GM12878 (cell line): Measurements from ENCODE around the gene JAG2. TPM values are rescaled to one million over a fixed set of nuclear protein-coding genes. Genes with fewer than 3 reads are reported as not detected.

Source experiments
- ATAC-seq: fragments of 200-7000 bp; cut with Tn5 transposase; 3 replicates; pipeline ENCODE4 v1.9.1; 2020; ENCODE audit warnings: mild to moderate bottlenecking, moderate library complexity
- BruUV-seq: library from RNA; stranded (reverse); fragments of 400-500 nt; replicated peaks from 2 replicates; lab custom pipeline; 2021; lab: Mats Ljungman, UMichigan
- CTCF ChIA-PET: fragments of 300-600 bp; sonication (Branson Sonifier 250); formaldehyde crosslinking; extraction: SDS; loops from one replicate; lab custom pipeline; 2021; ENCODE audit warnings: inconsistent platforms; lab: Yijun Ruan, JAX
- POLR2A ChIA-PET: fragments of 350-600 bp; formaldehyde crosslinking; extraction: SDS; loops from one replicate; lab custom pipeline; 2021; ENCODE audit warnings: inconsistent platforms; lab: Charles Lee
- RAD21 ChIA-PET: fragments of 300-600 bp; sonication (Branson Sonifier 250); formaldehyde crosslinking; loops from one replicate; lab custom pipeline; 2023; ENCODE audit warnings: antibody characterized with exemption; ENCODE audit not compliant: unreplicated experiment; lab: Charles Lee
- SMC1A ChIA-PET: fragments of 300-600 bp; sonication (Branson Sonifier 250); formaldehyde crosslinking; loops from one replicate; lab custom pipeline; 2023; ENCODE audit not compliant: unreplicated experiment, uncharacterized antibody; lab: Charles Lee
- DNase-seq: peaks from one replicate; pipeline ENCODE4 v3.0.0-alpha.2; 2011; ENCODE audit warnings: low read depth, low spot score
- FAIRE-seq: peaks from 3 replicates; lab custom pipeline; 2011; peaks lifted over from hg19 to GRCh38; lab: Jason Lieb, UNC
- H2AFZ ChIP-seq: 2 replicates; pipeline ENCODE4 v1.6.0; 2011; ENCODE audit warnings: low read depth, low read length, control low read depth; ENCODE audit not compliant: control insufficient read depth
- H3K27ac ChIP-seq: 2 replicates; pipeline ENCODE4 v1.5.1; 2011; ENCODE audit warnings: control low read depth; ENCODE audit not compliant: control insufficient read depth, insufficient read depth
- H3K27me3 ChIP-seq, 2 experiments: replicated peaks in 1 of 2; 2 replicates each; pipeline versions ENCODE4 v1.6.0 to v1.6.1; 2011; ENCODE audit warnings: low read length in 1 of 2; ENCODE audit not compliant: control insufficient read depth in 2 of 2, insufficient read depth in 2 of 2
- H3K36me3 ChIP-seq, 2 experiments: 2 replicates each; pipeline ENCODE4 v1.5.1; 2011; ENCODE audit warnings: low read length in 1 of 2; ENCODE audit not compliant: control insufficient read depth in 2 of 2, insufficient read depth in 2 of 2
- H3K4me1 ChIP-seq: 2 replicates; pipeline ENCODE4 v1.6.1; 2011; ENCODE audit warnings: mild to moderate bottlenecking, low read length, moderate library complexity, mixed read lengths; ENCODE audit not compliant: control insufficient read depth, insufficient read depth
- H3K4me2 ChIP-seq: 2 replicates; pipeline ENCODE4 v1.6.0; 2011; ENCODE audit warnings: control low read depth; ENCODE audit not compliant: control insufficient read depth, insufficient read depth
- H3K4me3 ChIP-seq: fragments of 200-600 bp; sonication (generic); 2 replicates; pipeline ENCODE4 v1.5.1; 2016
- H3K79me2 ChIP-seq: 2 replicates; pipeline ENCODE4 v1.6.0; 2011; ENCODE audit warnings: low read length; ENCODE audit not compliant: control insufficient read depth, insufficient read depth
- H3K9ac ChIP-seq: 2 replicates; pipeline ENCODE4 v1.8.0; 2011; ENCODE audit warnings: low read length, control low read depth, mixed read lengths; ENCODE audit not compliant: control insufficient read depth, insufficient read depth
- H3K9me3 ChIP-seq: replicated peaks from 3 replicates; pipeline ENCODE4 v1.5.1; 2011; ENCODE audit warnings: mild to moderate bottlenecking, low read length; ENCODE audit not compliant: control insufficient read depth, insufficient read depth
- H4K20me1 ChIP-seq: 2 replicates; pipeline ENCODE4 v1.6.0; 2011; ENCODE audit not compliant: control insufficient read depth, insufficient read depth
- ASH2L ChIP-seq: fragments of 300-600, 200-600 bp; sonication (generic); IDR thresholded peaks from 2 replicates; pipeline ENCODE4 v1.6.1; 2017; ENCODE audit warnings: low read depth, mild to moderate bottlenecking, borderline replicate concordance
- ATF2 ChIP-seq: IDR thresholded peaks from 2 replicates; pipeline ENCODE4 v1.6.1; 2012; ENCODE audit warnings: low read length, inconsistent platforms
- BACH1 ChIP-seq: fragments of 450-650 bp; IDR thresholded peaks from 2 replicates; pipeline ENCODE4 v1.6.1; 2017; ENCODE audit warnings: mild to moderate bottlenecking, borderline replicate concordance
- CUX1 ChIP-seq: IDR thresholded peaks from 2 replicates; pipeline ENCODE4 v1.6.1; 2012; ENCODE audit warnings: improper control_type of control experiment, low read depth, low read length; ENCODE audit not compliant: insufficient replicate concordance
- EP300 ChIP-seq, 2 experiments: fragments of 150-350 bp in 1 of 2; IDR thresholded peaks; 2 replicates each; pipeline ENCODE4 v1.6.1; 2011 to 2012; ENCODE audit warnings: low read depth in 2 of 2, low read length in 2 of 2, borderline replicate concordance in 1 of 2, improper control_type of control experiment in 1 of 2, inconsistent platforms in 1 of 2; ENCODE audit not compliant: control insufficient read depth in 1 of 2
- JUND ChIP-seq: IDR thresholded peaks from 2 replicates; pipeline ENCODE4 v1.6.1; 2012; ENCODE audit warnings: low read depth, mild to moderate bottlenecking, low read length, improper control_type of control experiment, moderate library complexity
- SUZ12 ChIP-seq: fragments of 200-600 bp; sonication (generic); IDR thresholded peaks from one replicate; pipeline ENCODE4 v1.6.1; 2018; ENCODE audit warnings: antibody characterized with exemption, mild to moderate bottlenecking; ENCODE audit not compliant: unreplicated experiment
- WGBS: methylation state at CpG from one replicate; pipeline ENCODE4 v1.1.6; 2016; ENCODE audit warnings: low lambda C conversion rate; ENCODE audit not compliant: insufficient replicate concordance, insufficient coverage; ENCODE audit errors: missing lambda C conversion rate; 5-methylcytosine and 5-hydroxymethylcytosine counted together
- in situ Hi-C: fragments of 300-500 bp; cut with MboI; formaldehyde crosslinking; loops from 9 replicates; pipeline ENCODE4 v1.14.3; 2018; ENCODE audit warnings: mixed read lengths
- intact Hi-C: fragments of 100-400 bp; cut with micrococcal nuclease; formaldehyde crosslinking; loops from one replicate; pipeline ENCODE4 v1.14.2; 2022; ENCODE audit not compliant: unreplicated experiment
- polyA plus RNA-seq, 11 experiments: library from polyadenylated mRNA; depleted of rRNA in 4 of 11; unstranded in 6 of 11; stranded (reverse) in 5 of 11; fragments of >200 nt; fragmentation: Nextera tagmentation in 4 of 11; fragmentation: Illumina TruSeq in 1 of 11; extraction: Ambion mirVana in 4 of 11; extraction: Trizol in 1 of 11; gene quantifications; 1 replicate in 1 of 11; 2 replicates in 10 of 11; pipeline versions ENCODE4 v1.2.1 to v1.2.3, GENCODE V29; 2011 to 2016; ENCODE audit warnings: inconsistent platforms in 2 of 11, missing spikeins in 2 of 11, low read depth in 1 of 11
- total RNA-seq, 4 experiments: library from RNA; depleted of rRNA in 3 of 4; stranded (reverse); fragments of >200 nt in 3 of 4; fragmentation: Illumina TruSeq in 1 of 4; extraction: Trizol in 1 of 4; gene quantifications; 2 replicates each; pipeline versions ENCODE4 v1.2.1 to v1.2.3, GENCODE V29; 2013 to 2021

JAG2 gene
- total and polyA plus RNA-seq, 10 of the 15 experiments (the other 5 are each of a cell fraction or from before 2014, with no cell fraction given): 0.04 to 0.14 (median 0.06) TPM; not detected in 5

GRCh38 chr14:105167303-105168092, 1.1 kb downstream of the JAG2 start:
- TF ChIP-seq SUZ12: peak; percentile 92
- TF ChIP-seq EP300 (IDR thresholded peaks at IDR 0.05; ENCODE audit: borderline replicate concordance in 1 of 2, control insufficient read depth in 1 of 2, low read depth in 2 of 2, low read length in 2 of 2): no peak
- H3K4me2 ChIP-seq: peak overlapping the region; percentile 64; the same call in 1 of the 2 replicates
- H2AFZ ChIP-seq: no peak overlapping the region; the same call in 1 of the 2 replicates
- intact Hi-C loops: loop anchor here (10.0 kb wide), 1 partner anchor 73 kb away; no protein-coding TSS in a partner anchor
- H3K9ac ChIP-seq: no peak overlapping the region
- no peak for ATAC-seq
- ChIA-PET SMC1A (no interaction called here), CTCF (no interaction called here), RAD21 (no interaction called here), POLR2A (no interaction called here)
- no peak overlapping the region for H3K27ac ChIP-seq
- BruUV-seq: no TSS peak
- no peaks in the 10 kb centered on the region for H3K36me3 ChIP-seq
- FAIRE-seq: no peak
- H4K20me1 ChIP-seq: 0 out of 2 replicates have a peak, but pooled peaks cover 1% of the 10 kb centered on the region
- H3K79me2 ChIP-seq: no peaks in the 10 kb centered on the region
- no peaks in the 10 kb centered on the region for H3K9me3 ChIP-seq
- WGBS: 17% methylated on average over 37 of the region's 116 CpGs
- no peak for DNase-seq
- peaks cover 2 to 3% of the 10 kb centered on the region in 2 experiments; a peak in 2 of 4 replicates for H3K27me3 ChIP-seq
- no peaks in the 10 kb centered on the region for H3K4me1 ChIP-seq
- in situ Hi-C loops: no loop called here
- no peak overlapping the region for H3K4me3 ChIP-seq

- no TSS peak for BruUV-seq
- Histone ChIP-seq H3K27me3 (peaks cover 2 to 3% of the 10 kb centered on the region in 2 experiments; a peak in 2 of 4 replicates), H3K4me3 (no peak overlapping the region), H3K9me3 (no peaks in the 10 kb centered on the region), H3K79me2 (no peaks in the 10 kb centered on the region), H3K9ac (no peak overlapping the region), H4K20me1 (0 out of 2 replicates have a peak, but pooled peaks cover 2% of the 10 kb centered on the region), H2AFZ (no peak overlapping the region), H3K4me2 (no peak overlapping the region), H3K4me1 (no peaks in the 10 kb centered on the region), H3K36me3 (no peaks in the 10 kb centered on the region), H3K27ac (no peak overlapping the region)
- POLR2A ChIA-PET: no interaction called here
- SMC1A ChIA-PET: no interaction called here
- RAD21 ChIA-PET: no interaction called here
- 63% methylated on average over 22 of the region's 22 CpGs for WGBS
- FAIRE-seq: no peak
- ATAC-seq: no peak
- DNase-seq: no peak
- intact Hi-C loops: loop anchor here (10.0 kb wide), 1 partner anchor 72 kb away; no protein-coding TSS in a partner anchor
- CTCF ChIA-PET: no interaction called here
- in situ Hi-C loops: no loop called here
- TF ChIP-seq ATF2 (no peak), CUX1 (no peak), BACH1 (no peak), ASH2L (no peak), JUND (no peak)
Measured at GRCh38 chr14:105166571-105167302, 1.8 kb downstream of the JAG2 start.
